Kidney epithelial cell (primary cell): ENCODE results near the gene ST3GAL3. TPM values are rescaled to one million over a fixed set of nuclear protein-coding genes. Genes with fewer than 3 reads are reported as not detected.

Experiments used
- DNase-seq: peaks from one replicate; pipeline ENCODE4 v3.0.0-alpha.2; 2010; ENCODE audit warnings: low read depth
- H3K27me3 ChIP-seq: 2 replicates; pipeline ENCODE4 v1.6.0; 2011; ENCODE audit warnings: low read length; ENCODE audit not compliant: control insufficient read depth, insufficient read depth
- H3K36me3 ChIP-seq: 2 replicates; pipeline ENCODE4 v1.5.1; 2011; ENCODE audit warnings: low read length; ENCODE audit not compliant: control insufficient read depth, insufficient read depth
- H3K4me3 ChIP-seq: 2 replicates; pipeline ENCODE4 v1.5.1; 2011; ENCODE audit warnings: low read depth, mild to moderate bottlenecking, control low read depth, low read length
- total RNA-seq: library from RNA; depleted of rRNA; stranded (reverse); fragments of >200 nt; gene quantifications from 2 replicates; pipeline ENCODE4 v1.2.3, GENCODE V29; 2015
- TF ChIP-seq, protein P1 (sequence below): IDR thresholded peaks from 2 replicates; pipeline ENCODE4 v1.5.1; 2011; ENCODE audit warnings: mild to moderate bottlenecking, moderate library complexity, low read length, control low read depth, inconsistent platforms; ENCODE audit not compliant: insufficient read depth, poor library complexity, severe bottlenecking

The ST3GAL3 gene
- total RNA-seq, 1 donor from 2014 or later = 15.0 TPM

DNA sequence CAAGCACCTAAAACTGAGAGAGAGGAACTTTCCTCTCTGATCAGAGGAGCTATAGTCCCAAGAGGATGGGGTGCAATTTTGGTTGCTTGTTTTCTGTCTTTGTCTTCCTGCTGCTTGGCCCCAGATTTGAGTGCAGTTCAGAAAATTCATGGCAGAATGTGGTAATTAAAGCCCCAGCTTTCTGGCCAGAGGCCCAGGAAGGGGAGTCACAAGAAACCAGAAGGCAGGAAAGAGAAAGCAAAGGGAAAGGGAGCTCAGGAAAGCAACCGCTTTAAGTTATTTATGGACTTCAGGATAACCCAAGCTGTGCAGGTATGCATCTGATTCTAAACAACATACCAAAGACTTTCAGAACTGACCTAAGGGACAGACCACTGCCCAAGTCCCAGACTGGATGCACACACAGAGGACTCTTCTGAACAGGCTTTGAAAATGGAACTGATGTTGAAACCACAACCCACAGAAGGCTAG, 88.8 kb downstream of the ST3GAL3 start:
- no peak for DNase-seq
- TF ChIP-seq, protein P1, sequence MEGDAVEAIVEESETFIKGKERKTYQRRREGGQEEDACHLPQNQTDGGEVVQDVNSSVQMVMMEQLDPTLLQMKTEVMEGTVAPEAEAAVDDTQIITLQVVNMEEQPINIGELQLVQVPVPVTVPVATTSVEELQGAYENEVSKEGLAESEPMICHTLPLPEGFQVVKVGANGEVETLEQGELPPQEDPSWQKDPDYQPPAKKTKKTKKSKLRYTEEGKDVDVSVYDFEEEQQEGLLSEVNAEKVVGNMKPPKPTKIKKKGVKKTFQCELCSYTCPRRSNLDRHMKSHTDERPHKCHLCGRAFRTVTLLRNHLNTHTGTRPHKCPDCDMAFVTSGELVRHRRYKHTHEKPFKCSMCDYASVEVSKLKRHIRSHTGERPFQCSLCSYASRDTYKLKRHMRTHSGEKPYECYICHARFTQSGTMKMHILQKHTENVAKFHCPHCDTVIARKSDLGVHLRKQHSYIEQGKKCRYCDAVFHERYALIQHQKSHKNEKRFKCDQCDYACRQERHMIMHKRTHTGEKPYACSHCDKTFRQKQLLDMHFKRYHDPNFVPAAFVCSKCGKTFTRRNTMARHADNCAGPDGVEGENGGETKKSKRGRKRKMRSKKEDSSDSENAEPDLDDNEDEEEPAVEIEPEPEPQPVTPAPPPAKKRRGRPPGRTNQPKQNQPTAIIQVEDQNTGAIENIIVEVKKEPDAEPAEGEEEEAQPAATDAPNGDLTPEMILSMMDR = no peak
- Histone ChIP-seq H3K4me3 (no peak overlapping the region), H3K27me3 (no peaks in the 10 kb centered on the region), H3K36me3 (no peaks in the 10 kb centered on the region)

- no peak for DNase-seq
- TF ChIP-seq, protein P1 = no peak
- Histone ChIP-seq H3K4me3 (no peak overlapping the region), H3K36me3 (no peaks in the 10 kb centered on the region), H3K27me3 (no peaks in the 10 kb centered on the region)
Measured at GRCh38 chr1:43797891-43798290, 90.6 kb downstream of the ST3GAL3 start.

DNA sequence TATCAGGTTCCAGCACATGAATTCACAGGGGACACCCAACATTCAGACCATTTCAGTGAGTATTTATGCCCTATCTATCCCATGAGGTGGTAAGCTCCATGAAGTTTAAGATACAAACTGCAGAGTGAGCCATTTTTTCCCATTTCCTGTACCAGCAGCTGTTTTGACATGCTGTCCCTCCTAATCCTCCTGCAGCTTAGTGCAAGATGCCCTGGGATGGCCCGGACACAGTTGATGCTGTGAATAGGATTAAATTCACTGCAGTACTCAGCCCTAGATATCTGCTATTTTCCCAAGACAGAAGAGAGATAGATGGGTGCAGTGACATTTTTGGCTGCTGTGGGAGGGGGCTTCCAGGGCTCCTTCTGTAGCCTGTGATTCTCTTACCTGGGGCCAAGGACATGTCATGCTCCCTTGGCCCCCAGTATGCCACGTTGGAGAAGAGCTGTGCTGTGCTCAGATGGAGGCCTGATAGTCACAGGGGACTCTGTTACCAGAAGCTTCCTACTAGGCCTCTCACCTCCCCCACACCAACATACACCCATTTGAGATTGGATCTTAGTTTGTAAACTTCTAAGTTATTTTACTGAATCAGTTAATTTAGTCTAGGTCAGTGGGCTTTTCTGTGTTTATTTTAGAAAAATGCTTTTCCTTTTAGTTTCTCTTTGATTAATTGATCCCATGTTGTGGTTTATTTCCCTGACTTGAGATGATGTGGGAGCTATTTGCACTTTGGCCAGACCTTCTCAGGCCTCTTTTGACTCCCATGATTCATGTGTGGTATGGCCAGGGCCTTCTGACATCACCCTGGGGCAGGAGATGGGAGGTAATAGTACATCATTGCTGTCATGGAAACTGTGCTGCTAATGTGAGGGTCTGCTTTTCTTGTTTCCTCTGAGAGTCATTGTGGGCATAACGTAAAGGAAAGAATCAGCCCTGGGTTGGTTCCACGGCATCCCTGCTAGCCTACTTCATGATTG, 92.6 kb downstream of the ST3GAL3 start:
- DNase-seq = no peak
- H3K27me3 ChIP-seq = no peaks in the 10 kb centered on the region
- TF ChIP-seq, protein P1 = no peak
- no peak overlapping the region for H3K4me3 ChIP-seq
- H3K36me3 ChIP-seq = no peaks in the 10 kb centered on the region

DNA sequence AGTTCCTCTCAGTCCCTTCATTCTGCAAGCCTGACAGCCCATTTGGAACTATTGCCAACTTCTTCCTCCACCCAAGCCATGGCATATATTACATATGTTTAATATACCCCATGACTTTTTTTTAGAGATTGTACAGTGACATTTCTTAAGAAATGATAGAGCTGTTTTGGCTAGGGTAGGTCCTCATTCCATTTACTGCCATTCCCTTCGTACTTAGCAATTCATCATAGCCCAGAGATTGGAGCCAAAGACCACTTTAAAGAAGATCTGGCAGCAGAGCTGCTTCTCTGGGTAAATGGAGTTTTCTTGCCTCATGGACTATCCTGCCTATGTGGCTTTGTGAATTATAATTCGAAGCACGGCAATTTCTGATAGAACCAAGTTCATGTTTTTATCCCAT, 93.4 kb downstream of the ST3GAL3 start:
- TF ChIP-seq, protein P1 = no peak
- Histone ChIP-seq H3K36me3 (no peaks in the 10 kb centered on the region), H3K27me3 (no peaks in the 10 kb centered on the region), H3K4me3 (no peak overlapping the region)
- DNase-seq = no peak

- H3K4me3 ChIP-seq = no peak overlapping the region
- TF ChIP-seq, protein P1 = no peak
- H3K36me3 ChIP-seq = no peaks in the 10 kb centered on the region
- H3K27me3 ChIP-seq = no peaks in the 10 kb centered on the region
- no peak for DNase-seq
Measured at GRCh38 chr1:43801203-43801602, 93.9 kb downstream of the ST3GAL3 start.
